IMR-90 (cell line): ENCODE results near the gene SMG1. TPM values are rescaled to one million over a fixed set of nuclear protein-coding genes. Genes with fewer than 3 reads are reported as not detected.
"Not testable (repeated sequence)": the region's sequence is repeated elsewhere in the genome, so short reads cannot be mapped to it uniquely, and the experiment has no call there.

Experiments
- ATAC-seq: fragments of 200-7000 bp; cut with Tn5 transposase; 2 replicates; pipeline ENCODE4 v1.9.1; 2020; ENCODE audit warnings: low read depth, mild to moderate bottlenecking, moderate library complexity
- BruUV-seq: library from RNA; stranded (reverse); fragments of 400-500 nt; replicated peaks from 2 replicates; lab custom pipeline; 2021; lab: Mats Ljungman, UMichigan
- CTCF ChIA-PET: fragments of 300-600 bp; formaldehyde crosslinking; extraction: SDS; loops from one replicate; lab custom pipeline; 2021; ENCODE audit warnings: antibody characterized with exemption; lab: Yijun Ruan, JAX
- POLR2A ChIA-PET: fragments of 300-600 bp; sonication (Branson Sonifier 250); formaldehyde crosslinking; loops from one replicate; lab custom pipeline; 2022; ENCODE audit warnings: antibody characterized with exemption; ENCODE audit not compliant: unreplicated experiment; lab: Charles Lee
- DNase-seq: peaks from one replicate; pipeline ENCODE4 v3.0.0; 2013
- H2AFZ ChIP-seq: replicated peaks from 2 replicates; pipeline ENCODE3; 2013; ENCODE audit warnings: low read length, mild to moderate bottlenecking; ENCODE audit not compliant: poor library complexity
- H2AK5ac ChIP-seq: 2 replicates; pipeline ENCODE4 v1.6.1; 2013; ENCODE audit warnings: low read depth, low read length, inconsistent platforms
- H2AK9ac ChIP-seq: replicated peaks from 2 replicates; pipeline ENCODE3; 2013; ENCODE audit warnings: mild to moderate bottlenecking, low read depth, low read length, moderate library complexity; ENCODE audit not compliant: poor library complexity
- H2BK120ac ChIP-seq: 2 replicates; pipeline ENCODE4 v1.6.1; 2013; ENCODE audit warnings: low read depth, low read length, inconsistent platforms
- H2BK15ac ChIP-seq: 3 replicates; pipeline ENCODE4 v1.6.1; 2013; ENCODE audit warnings: low read depth, low read length, inconsistent platforms
- H2BK20ac ChIP-seq: 2 replicates; pipeline ENCODE4 v1.6.1; 2013; ENCODE audit warnings: low read depth, mild to moderate bottlenecking, inconsistent platforms, low read length, moderate library complexity
- H2BK5ac ChIP-seq: 2 replicates; pipeline ENCODE4 v1.6.1; 2013; ENCODE audit warnings: mild to moderate bottlenecking, low read depth, low read length, inconsistent platforms; ENCODE audit not compliant: poor library complexity, severe bottlenecking
- H3K14ac ChIP-seq: replicated peaks from 2 replicates; pipeline ENCODE4 v1.6.1; 2013; ENCODE audit warnings: low read depth, low read length, inconsistent platforms
- H3K18ac ChIP-seq: 2 replicates; pipeline ENCODE4 v1.6.1; 2013; ENCODE audit warnings: low read depth, low read length, control low read depth
- H3K23ac ChIP-seq: 2 replicates; pipeline ENCODE4 v1.6.1; 2013; ENCODE audit warnings: low read depth, low read length, inconsistent platforms
- H3K27ac ChIP-seq: 2 replicates; pipeline ENCODE4 v1.5.1; 2013; ENCODE audit warnings: mild to moderate bottlenecking, control low read depth, low read length; ENCODE audit not compliant: insufficient read depth
- H3K27me3 ChIP-seq: 2 replicates; pipeline ENCODE4 v1.6.1; 2013; ENCODE audit warnings: low read length; ENCODE audit not compliant: control insufficient read depth, insufficient read depth
- H3K36me3 ChIP-seq: 2 replicates; pipeline ENCODE4 v1.6.1; 2013; ENCODE audit warnings: low read length, mixed read lengths; ENCODE audit not compliant: control insufficient read depth, insufficient read depth
- H3K4ac ChIP-seq: 2 replicates; pipeline ENCODE4 v1.6.1; 2013; ENCODE audit warnings: low read depth, low read length, inconsistent platforms
- H3K4me1 ChIP-seq: 2 replicates; pipeline ENCODE4 v1.6.1; 2013; ENCODE audit warnings: low read length, mixed read lengths; ENCODE audit not compliant: control insufficient read depth, insufficient read depth
- H3K4me2 ChIP-seq: 2 replicates; pipeline ENCODE4 v1.6.1; 2013; ENCODE audit warnings: low read depth, mild to moderate bottlenecking, control low read depth, low read length, moderate library complexity
- H3K4me3 ChIP-seq: 2 replicates; pipeline ENCODE4 v1.5.1; 2013; ENCODE audit warnings: low read depth, mild to moderate bottlenecking, control low read depth, low read length, moderate library complexity; ENCODE audit not compliant: insufficient read depth
- H3K56ac ChIP-seq: 2 replicates; pipeline ENCODE4 v1.6.1; 2013; ENCODE audit warnings: low read length, inconsistent platforms; ENCODE audit not compliant: insufficient read depth; ENCODE audit errors: extremely low read depth
- H3K79me1 ChIP-seq, 2 experiments: 2 replicates each; pipeline ENCODE4 v1.6.1; 2013; ENCODE audit warnings: low read length in 2 of 2, inconsistent platforms in 1 of 2, low read depth in 1 of 2
- H3K9ac ChIP-seq: 2 replicates; pipeline ENCODE4 v1.6.1; 2013; ENCODE audit warnings: low read depth, low read length, control low read depth
- H3K9me1 ChIP-seq: 2 replicates; pipeline ENCODE4 v1.6.1; 2013; ENCODE audit warnings: low read length, inconsistent platforms; ENCODE audit not compliant: insufficient read depth
- H3K9me3 ChIP-seq: 2 replicates; pipeline ENCODE4 v1.6.1; 2013; ENCODE audit warnings: low read length; ENCODE audit not compliant: control insufficient read depth, insufficient read depth
- H4K20me1 ChIP-seq: 2 replicates; pipeline ENCODE4 v1.6.1; 2013; ENCODE audit warnings: low read length, inconsistent platforms; ENCODE audit not compliant: insufficient read depth
- H4K5ac ChIP-seq: 2 replicates; pipeline ENCODE4 v1.6.1; 2013; ENCODE audit warnings: mild to moderate bottlenecking, low read depth, low read length, control low read depth
- H4K8ac ChIP-seq, 2 experiments: 2 replicates each; pipeline ENCODE4 v1.6.1; 2013; ENCODE audit warnings: low read depth in 2 of 2, low read length in 2 of 2, control low read depth in 1 of 2, inconsistent platforms in 1 of 2
- H4K91ac ChIP-seq: 2 replicates; pipeline ENCODE4 v1.6.1; 2013; ENCODE audit warnings: low read depth, low read length, inconsistent platforms; ENCODE audit not compliant: insufficient read depth
- WGBS, 2 experiments: methylation state at CpG; one replicate each; pipeline versions ENCODE4 v1.1.5 to v1.1.7; 2013; ENCODE audit warnings: missing lambda C conversion rate in 2 of 2; ENCODE audit not compliant: insufficient read length in 1 of 2; ENCODE audit errors: extremely low coverage in 2 of 2; 5-methylcytosine and 5-hydroxymethylcytosine counted together
- dilution Hi-C: fragments of 300-500 bp; cut with HindIII; formaldehyde crosslinking; loops from one replicate; pipeline ENCODE4 v1.14.3; 2018; ENCODE audit warnings: low sequenced_read_pairs; ENCODE audit not compliant: unreplicated experiment
- in situ Hi-C: fragments of 300-500 bp; cut with MboI; formaldehyde crosslinking; loops from 3 replicates; pipeline ENCODE4 v1.14.3; 2019; ENCODE audit warnings: low sequenced_read_pairs, inconsistent platforms, mixed read lengths
- intact Hi-C: fragments of 100-400 bp; cut with micrococcal nuclease; formaldehyde crosslinking; loops from 2 replicates; pipeline ENCODE4 v1.10.0; 2022
- polyA plus RNA-seq, 3 experiments: library from polyadenylated mRNA; depleted of rRNA; stranded (reverse); fragments of >200 nt; gene quantifications; 2 replicates each; pipeline ENCODE4 v1.2.3, GENCODE V29; 2012; ENCODE audit warnings: low replicate concordance in 1 of 3
- total RNA-seq: library from RNA; depleted of rRNA; stranded (reverse); fragments of >200 nt; gene quantifications from 2 replicates; pipeline ENCODE4 v1.2.3, GENCODE V29; 2012

SMG1 gene
- total and polyA plus RNA-seq, 2 of the 4 experiments (the other 2 are of a cell fraction): 13.4 to 53.8 TPM

DNA sequence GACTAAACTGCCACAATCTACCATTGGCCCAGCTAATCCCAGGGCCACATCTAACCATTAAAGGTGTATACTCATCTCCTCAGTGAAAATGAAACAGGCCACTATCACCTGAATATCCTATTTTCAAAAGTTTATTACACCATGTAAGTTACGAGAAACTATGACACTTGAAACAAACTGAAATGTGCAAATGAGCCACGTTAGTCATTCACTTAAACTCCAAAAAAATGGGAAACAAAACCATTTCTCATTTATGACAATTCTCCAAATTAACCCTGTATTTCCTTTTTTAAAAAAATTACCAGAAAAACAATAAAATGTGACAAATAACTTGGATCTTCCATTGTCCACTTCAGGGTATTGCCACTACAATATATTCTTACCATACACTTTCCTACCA is 41.8 kb downstream of the SMG1 start:
- H4K91ac ChIP-seq, H3K4me1 ChIP-seq, H3K36me3 ChIP-seq, H3K4me3 ChIP-seq, H3K79me1 ChIP-seq, H2BK120ac ChIP-seq, H3K18ac ChIP-seq, H3K23ac ChIP-seq, H3K9me1 ChIP-seq, H4K8ac ChIP-seq, H2BK5ac ChIP-seq, H3K27me3 ChIP-seq, dilution Hi-C loops, H2BK20ac ChIP-seq, CTCF ChIA-PET, BruUV-seq, H4K20me1 ChIP-seq, H2AK5ac ChIP-seq, DNase-seq, H3K9ac ChIP-seq, POLR2A ChIA-PET, H3K56ac ChIP-seq, H3K14ac ChIP-seq, H2AFZ ChIP-seq, H2AK9ac ChIP-seq, H3K27ac ChIP-seq, H3K4me2 ChIP-seq, H3K9me3 ChIP-seq, H2BK15ac ChIP-seq, intact Hi-C loops, H4K5ac ChIP-seq, H3K4ac ChIP-seq, ATAC-seq, in situ Hi-C loops: not testable (repeated sequence)
- whole genome bisulfite sequencing, 2 experiments: no CpG with 5 or more reads among the region's 2 CpGs

DNA sequence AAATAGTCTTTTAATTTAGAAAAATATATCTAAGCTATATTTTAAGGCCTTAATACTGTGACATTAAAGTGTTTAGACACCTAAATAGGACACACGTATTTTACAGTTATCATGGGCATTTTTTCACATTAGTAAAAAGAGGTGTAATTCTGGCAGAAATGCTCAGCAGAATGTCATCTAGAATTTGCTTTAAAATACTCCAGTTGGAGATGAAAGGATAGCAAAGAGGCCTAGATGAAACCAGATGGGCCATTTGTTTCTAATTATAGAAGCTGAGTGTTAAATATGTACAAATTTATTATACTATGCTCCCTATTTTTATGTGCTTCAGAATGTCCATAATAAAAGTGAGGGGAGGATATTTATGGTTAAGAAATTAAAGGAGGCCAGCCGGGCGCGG is 48.5 kb downstream of the SMG1 start:
- H3K18ac ChIP-seq, H4K8ac ChIP-seq, CTCF ChIA-PET, dilution Hi-C loops, H4K91ac ChIP-seq, DNase-seq, intact Hi-C loops, H2BK5ac ChIP-seq, H3K23ac ChIP-seq, H4K5ac ChIP-seq, H3K9ac ChIP-seq, H3K27ac ChIP-seq, ATAC-seq, POLR2A ChIA-PET, H2AK5ac ChIP-seq, H3K4me3 ChIP-seq, H2BK15ac ChIP-seq, H2AFZ ChIP-seq, H2BK120ac ChIP-seq, BruUV-seq, H3K79me1 ChIP-seq, H3K56ac ChIP-seq, H3K9me1 ChIP-seq, H3K14ac ChIP-seq, H3K27me3 ChIP-seq, in situ Hi-C loops, H3K36me3 ChIP-seq, H3K9me3 ChIP-seq, H2AK9ac ChIP-seq, H3K4ac ChIP-seq, H2BK20ac ChIP-seq, H3K4me1 ChIP-seq, H3K4me2 ChIP-seq, H4K20me1 ChIP-seq: not testable (repeated sequence)
- WGBS, 2 experiments: no CpG with 5 or more reads among the region's 4 CpGs
